ENCODE results near the gene SPAG16. TPM values are rescaled to one million over a fixed set of nuclear protein-coding genes. Genes with fewer than 3 reads are reported as not detected.

SPAG16 gene
- total and polyA plus RNA-seq, 2 of the 13 experiments (the other 11 are each of a cell fraction or from before 2014, with no cell fraction given), result 9.6 to 26.5 TPM

- no peak for ATAC-seq
- no peak overlapping the region for H3K4me3 ChIP-seq (replicated peaks in 1 of 3; ENCODE audit: insufficient read depth in 1 of 3, low read depth in 2 of 3, low read length in 3 of 3)
- H3K36me3 ChIP-seq (replicated peaks in 1 of 2; ENCODE audit: control insufficient read depth in 1 of 2, insufficient read depth in 2 of 2, low read length in 2 of 2), result no peaks in the 10 kb centered on the region
- H3K4me2 ChIP-seq (ENCODE audit: low read depth, low read length), result no peak overlapping the region
- ChIA-PET CTCF (ENCODE audit: low intra/inter-chr PET ratio, low total read pairs) (no interaction called here), POLR2A (no interaction called here)
- H3K9ac ChIP-seq (ENCODE audit: insufficient read depth, low read depth, low read length), result no peak overlapping the region
- no peak for FAIRE-seq
- intact Hi-C loops (cut with micrococcal nuclease; ENCODE audit: unreplicated experiment) (no loop called here), in situ Hi-C loops (cut with HindIII; ENCODE audit: extremely low pct_ligation_motif_present, low pct_unique_long_range_greater_than_20kb) (no loop called here)
- no peak for DNase-seq (ENCODE audit: low spot score)
- no peak overlapping the region for H3K27ac ChIP-seq (ENCODE audit: extremely low read length, insufficient read depth, low read length)
- 1% methylated on average over 3 of the region's 3 CpGs for WGBS (ENCODE audit: low lambda C conversion rate)
- TF ChIP-seq PCBP2 (optimal IDR thresholded peaks at IDR 0.05; ENCODE audit: low read depth, low read length, poor library complexity, severe bottlenecking) (no peak), ZNF282 (IDR thresholded peaks at IDR 0.05; ENCODE audit: partially characterized antibody) (no peak), SMAD1 (CRISPR knock-in tag; IDR thresholded peaks at IDR 0.05; ENCODE audit: borderline replicate concordance, low read depth) (no peak), CAMTA2 (CRISPR knock-in tag; IDR thresholded peaks at IDR 0.05; ENCODE audit: borderline replicate concordance) (no peak), CCDC6 (CRISPR knock-in tag; IDR thresholded peaks at IDR 0.05) (no peak), FOXO1 (CRISPR knock-in tag; IDR thresholded peaks at IDR 0.05) (no peak), ZKSCAN5 (CRISPR knock-in tag; IDR thresholded peaks at IDR 0.05) (no peak), ZSCAN30 (CRISPR knock-in tag; IDR thresholded peaks at IDR 0.05) (no peak), RCOR2 (CRISPR knock-in tag; IDR thresholded peaks at IDR 0.05) (no peak), HES4 (CRISPR knock-in tag; IDR thresholded peaks at IDR 0.05; ENCODE audit: borderline replicate concordance) (no peak), NFYC (CRISPR knock-in tag; IDR thresholded peaks at IDR 0.05) (no peak), ZNF275 (CRISPR knock-in tag; IDR thresholded peaks at IDR 0.05; ENCODE audit: borderline replicate concordance) (no peak), ZNF773 (CRISPR knock-in tag; IDR thresholded peaks at IDR 0.05; ENCODE audit: borderline replicate concordance) (no peak), GTF3A (CRISPR knock-in tag; conservative IDR thresholded peaks at IDR 0.05) (no peak)
- no peak overlapping the region for H2AFZ ChIP-seq (ENCODE audit: low read length)
- no peaks in the 10 kb centered on the region for H4K20me1 ChIP-seq (ENCODE audit: insufficient read depth, low read length)
- BruUV-seq (replicated peaks), result no TSS peak
- no peaks in the 10 kb centered on the region for H3K27me3 ChIP-seq (ENCODE audit: control insufficient read depth in 1 of 2, insufficient read depth in 2 of 2, low read length in 2 of 2)
- H3K4me1 ChIP-seq (ENCODE audit: insufficient read depth, low read length), result no peaks in the 10 kb centered on the region
- peaks cover 8% of the 10 kb centered on the region; the same call in 1 of the 2 replicates for H3K9me3 ChIP-seq (ENCODE audit: low read length)
- H3K79me2 ChIP-seq (ENCODE audit: insufficient read depth, low read length), result no peaks in the 10 kb centered on the region
Observed at GRCh38 chr2:213733893-213734292, 449.6 kb downstream of the SPAG16 start.
